SU-DHL-6 (cell line): ENCODE results near the gene TOR3A.

ENCODE experiments used
- H2AFZ ChIP-seq: fragments of 200-600 bp; sonication (generic); 2 replicates; pipeline ENCODE4 v1.6.1; 2014; ENCODE audit warnings: low read depth, mild to moderate bottlenecking, moderate library complexity, mixed read lengths, antibody characterized with exemption, low read length; ENCODE audit not compliant: severe bottlenecking
- H3F3A ChIP-seq: fragments of 200-600 bp; shearing (Covaris generic); 2 replicates; pipeline ENCODE4 v1.6.0; 2016; ENCODE audit warnings: antibody characterized with exemption, mild to moderate bottlenecking; ENCODE audit not compliant: insufficient read depth
- H3K27ac ChIP-seq: fragments of 200-600 bp; sonication (generic); 2 replicates; pipeline ENCODE4 v1.5.1; 2016; ENCODE audit warnings: low read depth, mild to moderate bottlenecking, low read length, moderate library complexity, mixed read lengths
- H3K27me3 ChIP-seq: fragments of 200-600 bp; sonication (generic), shearing (Covaris generic); 2 replicates; pipeline ENCODE4 v1.6.0; 2014; ENCODE audit warnings: mild to moderate bottlenecking, low read length
- H3K36me3 ChIP-seq: fragments of 200-600 bp; sonication (generic); 2 replicates; pipeline ENCODE4 v1.6.1; 2014; ENCODE audit warnings: mild to moderate bottlenecking, low read length, mixed read lengths
- H3K4me2 ChIP-seq: fragments of 300-600, 200-600 bp; shearing (Covaris generic), sonication (generic); 2 replicates; pipeline ENCODE4 v1.6.0; 2014; ENCODE audit warnings: low read length, low read depth, mild to moderate bottlenecking; ENCODE audit not compliant: poor library complexity, severe bottlenecking
- H3K4me3 ChIP-seq: fragments of 200-600 bp; sonication (generic); 2 replicates; pipeline ENCODE4 v1.5.1; 2014; ENCODE audit warnings: antibody characterized with exemption, low read length, mild to moderate bottlenecking, mixed read lengths; ENCODE audit not compliant: insufficient read depth, poor library complexity, severe bottlenecking
- H3K79me2 ChIP-seq: fragments of 200-600 bp; sonication (generic); 2 replicates; pipeline ENCODE4 v1.6.1; 2014; ENCODE audit warnings: mild to moderate bottlenecking, low read length, moderate library complexity; ENCODE audit not compliant: insufficient read depth
- H3K9ac ChIP-seq: fragments of 200-600 bp; sonication (generic); 2 replicates; pipeline ENCODE4 v1.7.0; 2014; ENCODE audit warnings: mild to moderate bottlenecking, low read length
- H3K9me2 ChIP-seq: fragments of 200-600 bp; sonication (generic); replicated peaks from 2 replicates; pipeline ENCODE4 v1.6.1; 2014; ENCODE audit warnings: low read length; ENCODE audit not compliant: insufficient read depth
- H3K9me3 ChIP-seq: fragments of 200-600 bp; sonication (generic); 2 replicates; pipeline ENCODE4 v1.6.1; 2014; ENCODE audit warnings: low read length, mixed read lengths; ENCODE audit not compliant: insufficient read depth
- H4K20me1 ChIP-seq: fragments of 200-600 bp; sonication (generic); 2 replicates; pipeline ENCODE4 v1.6.1; 2014; ENCODE audit warnings: low read depth, mild to moderate bottlenecking, antibody characterized with exemption, low read length, moderate library complexity, mixed read lengths
- CTCF ChIP-seq: fragments of 200-600 bp; sonication (generic); IDR thresholded peaks from one replicate; pipeline ENCODE4 v1.5.1; 2017; ENCODE audit warnings: antibody characterized with exemption, mild to moderate bottlenecking, low read length, moderate library complexity; ENCODE audit not compliant: insufficient read depth, poor library complexity, severe bottlenecking
- EZH2phosphoT487 ChIP-seq: fragments of 200-600 bp; sonication (generic), shearing (Covaris generic); conservative IDR thresholded peaks from 2 replicates; pipeline ENCODE4 v1.6.1; 2018; ENCODE audit warnings: mild to moderate bottlenecking, antibody characterized with exemption, low read length, moderate library complexity, mixed read lengths

The TOR3A gene

DNA sequence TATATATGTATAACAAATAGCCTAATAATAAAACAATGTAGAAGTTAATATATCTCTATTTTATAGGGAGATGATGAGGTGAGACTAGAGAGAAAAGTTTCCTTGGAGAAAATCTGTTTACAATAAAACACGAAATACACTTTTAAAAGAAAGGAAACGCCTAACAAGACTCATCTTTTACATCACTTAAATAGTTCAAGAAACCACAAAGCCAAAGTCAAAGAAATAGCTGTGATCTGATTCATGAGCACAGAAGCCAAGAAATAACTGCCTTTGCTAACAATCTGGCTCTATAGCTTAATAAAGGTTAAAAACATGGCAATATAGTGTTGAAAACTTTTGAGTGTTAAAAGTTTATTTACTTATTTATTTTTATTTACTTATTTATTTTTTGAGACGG, 61.5 kb downstream of the TOR3A start:
- Histone ChIP-seq H3K36me3 (no peaks in the 10 kb centered on the region), H3K9me2 (no peaks in the 10 kb centered on the region), H2AFZ (no peak overlapping the region), H3K9me3 (no peaks in the 10 kb centered on the region), H3K79me2 (no peaks in the 10 kb centered on the region), H3K4me3 (no peak overlapping the region), H4K20me1 (no peaks in the 10 kb centered on the region; the same call in 1 of the 2 replicates), H3K27me3 (no peaks in the 10 kb centered on the region), H3K9ac (no peak overlapping the region), H3K4me2 (no peak overlapping the region), H3F3A (peaks cover 6% of the 10 kb centered on the region; the same call in 1 of the 2 replicates), H3K27ac (no peak overlapping the region)
- TF ChIP-seq EZH2phosphoT487 (no peak), CTCF (no peak)

- no peak for TF ChIP-seq CTCF
- no peak for TF ChIP-seq EZH2phosphoT487
- Histone ChIP-seq H2AFZ (no peak overlapping the region), H3K79me2 (no peaks in the 10 kb centered on the region), H3K27ac (no peak overlapping the region), H3K9me3 (no peaks in the 10 kb centered on the region), H3K9me2 (no peaks in the 10 kb centered on the region), H3K9ac (no peak overlapping the region), H3F3A (peaks cover 6% of the 10 kb centered on the region; the same call in 1 of the 2 replicates), H3K4me3 (no peak overlapping the region), H3K27me3 (no peaks in the 10 kb centered on the region), H3K36me3 (no peaks in the 10 kb centered on the region), H3K4me2 (no peak overlapping the region), H4K20me1 (no peaks in the 10 kb centered on the region; the same call in 1 of the 2 replicates)
Measured at GRCh38 chr1:179144626-179145025, 62.8 kb downstream of the TOR3A start.

DNA sequence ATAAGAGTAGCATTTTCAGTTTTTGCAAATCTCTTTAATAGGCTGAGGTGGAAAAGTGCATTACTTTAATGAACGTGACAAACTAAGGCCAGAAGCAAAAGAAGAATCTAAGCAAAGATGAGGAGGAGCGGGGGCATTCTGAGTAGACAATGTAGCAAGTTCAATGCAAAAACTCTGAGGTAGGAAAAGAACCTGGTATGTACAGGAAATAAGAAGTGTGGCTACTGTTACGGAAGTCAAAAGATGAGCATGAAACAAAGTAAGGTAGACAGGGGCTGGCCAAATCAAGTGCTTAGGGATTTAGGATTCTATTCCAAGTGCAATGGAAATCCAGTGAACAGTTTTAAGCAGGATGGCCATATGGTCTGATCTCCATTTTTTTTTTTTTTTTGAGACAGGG, 63.7 kb downstream of the TOR3A start:
- Histone ChIP-seq H2AFZ (no peak overlapping the region), H3K9ac (no peak overlapping the region), H3K9me2 (no peaks in the 10 kb centered on the region), H3K79me2 (no peaks in the 10 kb centered on the region), H3K4me3 (no peak overlapping the region), H4K20me1 (no peaks in the 10 kb centered on the region; the same call in 1 of the 2 replicates), H3K36me3 (no peaks in the 10 kb centered on the region), H3K27ac (no peak overlapping the region), H3K4me2 (no peak overlapping the region), H3K9me3 (no peaks in the 10 kb centered on the region), H3K27me3 (no peaks in the 10 kb centered on the region), H3F3A (peaks cover 6% of the 10 kb centered on the region; the same call in 1 of the 2 replicates)
- TF ChIP-seq CTCF = no peak
- TF ChIP-seq EZH2phosphoT487 = no peak
